Neural progenitor cell (in vitro differentiated cells): ENCODE data around the gene COL13A1. TPM values are rescaled to one million over a fixed set of nuclear protein-coding genes. Genes with fewer than 3 reads are reported as not detected.

Experiments
- DNase-seq: peaks from one replicate; pipeline ENCODE4 v3.0.0-alpha.2; 2016; ENCODE audit warnings: low spot score
- H2AFZ ChIP-seq: fragments of 200-600 bp; sonication (generic); replicated peaks from 2 replicates; pipeline ENCODE4 v1.6.1; 2016; ENCODE audit warnings: antibody characterized with exemption
- H3F3A ChIP-seq: fragments of 200-600 bp; sonication (generic); 2 replicates; pipeline ENCODE4 v1.6.1; 2016; ENCODE audit warnings: antibody characterized with exemption, low read depth
- H3K27ac ChIP-seq: fragments of 200-600 bp; sonication (generic); 2 replicates; pipeline ENCODE4 v1.5.1; 2016; ENCODE audit warnings: mild to moderate bottlenecking
- H3K27me3 ChIP-seq: fragments of 200-600 bp; sonication (generic); 2 replicates; pipeline ENCODE4 v1.6.1; 2016; ENCODE audit warnings: mild to moderate bottlenecking, moderate library complexity
- H3K36me3 ChIP-seq: fragments of 200-600 bp; sonication (generic); 2 replicates; pipeline ENCODE4 v1.5.1; 2016
- H3K4me1 ChIP-seq: fragments of 200-600 bp; sonication (generic); 2 replicates; pipeline ENCODE4 v1.6.1; 2016; ENCODE audit warnings: mixed run types
- H3K4me2 ChIP-seq: fragments of 200-600 bp; sonication (generic); 2 replicates; pipeline ENCODE4 v1.6.1; 2016
- H3K4me3 ChIP-seq: fragments of 200-600 bp; sonication (generic); 2 replicates; pipeline ENCODE4 v1.5.1; 2016
- H3K79me2 ChIP-seq: fragments of 200-600 bp; sonication (generic); 2 replicates; pipeline ENCODE4 v1.6.1; 2016; ENCODE audit warnings: low read depth
- H3K9ac ChIP-seq: fragments of 200-600 bp; sonication (generic); 2 replicates; pipeline ENCODE4 v1.6.1; 2016
- H3K9me3 ChIP-seq: fragments of 200-600 bp; sonication (generic); 2 replicates; pipeline ENCODE4 v1.5.1; 2016; ENCODE audit warnings: low read depth
- H4K20me1 ChIP-seq: fragments of 200-600 bp; sonication (generic); 2 replicates; pipeline ENCODE4 v1.6.1; 2016; ENCODE audit warnings: low read depth
- H3K27ac Mint-ChIP-seq: 3 replicates; pipeline ENCODE4 v1.8.0; 2021; ENCODE audit warnings: mixed read lengths
- H3K27me3 Mint-ChIP-seq: 2 replicates; pipeline ENCODE4 v1.8.0; 2022; ENCODE audit warnings: low read depth, mild to moderate bottlenecking, inconsistent platforms, moderate library complexity, mixed read lengths; ENCODE audit not compliant: insufficient read depth
- H3K36me3 Mint-ChIP-seq: 3 replicates; pipeline ENCODE4 v1.8.0; 2021; ENCODE audit warnings: mixed read lengths
- H3K4me1 Mint-ChIP-seq: 3 replicates; pipeline ENCODE4 v1.8.0; 2021; ENCODE audit warnings: mixed read lengths
- H3K4me3 Mint-ChIP-seq: 3 replicates; pipeline ENCODE4 v1.8.0; 2021; ENCODE audit warnings: mild to moderate bottlenecking, moderate library complexity, mixed read lengths
- H3K9me3 Mint-ChIP-seq: 3 replicates; pipeline ENCODE4 v1.8.0; 2020; ENCODE audit warnings: mixed read lengths
- CTCF ChIP-seq: fragments of 200-600 bp; sonication (generic); IDR thresholded peaks from 2 replicates; pipeline ENCODE4 v1.5.1; 2017; ENCODE audit warnings: antibody characterized with exemption, mild to moderate bottlenecking
- EZH2 ChIP-seq: fragments of 200-600 bp; sonication (generic); IDR thresholded peaks from 2 replicates; pipeline ENCODE4 v1.6.1; 2017; ENCODE audit warnings: antibody characterized with exemption, mild to moderate bottlenecking, moderate library complexity
- EZH2phosphoT487 ChIP-seq: fragments of 200-600 bp; sonication (generic); IDR thresholded peaks from 2 replicates; pipeline ENCODE4 v1.6.1; 2017; ENCODE audit warnings: antibody characterized with exemption
- total RNA-seq: library from RNA; depleted of rRNA; stranded (reverse); fragments of >200 nt; gene quantifications from 2 replicates; pipeline ENCODE4 v1.2.3, GENCODE V29; 2015; ENCODE audit warnings: low replicate concordance

COL13A1 gene
- total RNA-seq, 1 donor from 2014 or later: 1.3 TPM

- Mint-ChIP-seq H3K27me3 (peaks cover 7% of the 10 kb centered on the region), H3K36me3 (no peaks in the 10 kb centered on the region), H3K4me1 (peaks cover 21% of the 10 kb centered on the region), H3K27ac (peak overlapping the region; percentile 94), H3K9me3 (no peaks in the 10 kb centered on the region), H3K4me3 (peak overlapping the region; percentile 28)
- H3K27me3 ChIP-seq: no peaks in the 10 kb centered on the region
- H3K79me2 ChIP-seq: no peaks in the 10 kb centered on the region
- no peaks in the 10 kb centered on the region for H3K36me3 ChIP-seq
- peak overlapping the region; percentile 68 for H3K4me2 ChIP-seq
- H3K9ac ChIP-seq: no peak overlapping the region
- H3K4me3 ChIP-seq: peak overlapping the region; percentile 23
- peak overlapping the region; percentile 94 for H3K27ac ChIP-seq
- no peaks in the 10 kb centered on the region for H3K9me3 ChIP-seq
- no peak overlapping the region for H2AFZ ChIP-seq
- peaks cover 34% of the 10 kb centered on the region for H3K4me1 ChIP-seq
- peak; percentile 71 for DNase-seq
- no peaks in the 10 kb centered on the region for H4K20me1 ChIP-seq
- peaks cover 38% of the 10 kb centered on the region for H3F3A ChIP-seq
- TF ChIP-seq EZH2phosphoT487 (no peak), EZH2 (no peak), CTCF (no peak)
Measured at GRCh38 chr10:69952069-69952800, 150.5 kb downstream of the COL13A1 start.

- Histone ChIP-seq H3K27ac (peak overlapping the region; percentile 94), H3K4me1 (peaks cover 34% of the 10 kb centered on the region), H3K4me2 (peak overlapping the region; percentile 68), H3K79me2 (no peaks in the 10 kb centered on the region), H3F3A (peaks cover 38% of the 10 kb centered on the region), H3K36me3 (no peaks in the 10 kb centered on the region), H3K27me3 (no peaks in the 10 kb centered on the region), H3K9ac (no peak overlapping the region), H3K9me3 (no peaks in the 10 kb centered on the region), H4K20me1 (no peaks in the 10 kb centered on the region), H2AFZ (peak overlapping the region; percentile 9), H3K4me3 (peak overlapping the region; percentile 23)
- Mint-ChIP-seq H3K9me3 (no peaks in the 10 kb centered on the region), H3K27ac (peak overlapping the region; percentile 94), H3K4me1 (peaks cover 20% of the 10 kb centered on the region), H3K27me3 (peaks cover 11% of the 10 kb centered on the region), H3K36me3 (no peaks in the 10 kb centered on the region), H3K4me3 (peak overlapping the region; percentile 28)
- peak; percentile 87 for DNase-seq
- no peak for TF ChIP-seq EZH2
- no peak for TF ChIP-seq CTCF
- peak; percentile 71 for TF ChIP-seq EZH2phosphoT487
Measured at GRCh38 chr10:69952821-69953221, 151.1 kb downstream of the COL13A1 start.

GRCh38 chr10:69953851-69954250 is 152.1 kb downstream of the COL13A1 start:
- no peaks in the 10 kb centered on the region for H4K20me1 ChIP-seq
- Mint-ChIP-seq H3K27ac (peak overlapping the region; percentile 58), H3K36me3 (peaks cover 2% of the 10 kb centered on the region), H3K4me3 (no peak overlapping the region), H3K9me3 (no peaks in the 10 kb centered on the region), H3K4me1 (peaks cover 20% of the 10 kb centered on the region), H3K27me3 (peaks cover 9% of the 10 kb centered on the region)
- H3K4me1 ChIP-seq: peaks cover 34% of the 10 kb centered on the region
- no peak overlapping the region for H3K9ac ChIP-seq
- peaks cover 38% of the 10 kb centered on the region for H3F3A ChIP-seq
- no peaks in the 10 kb centered on the region for H3K9me3 ChIP-seq
- H3K27me3 ChIP-seq: no peaks in the 10 kb centered on the region
- H2AFZ ChIP-seq: no peak overlapping the region
- TF ChIP-seq EZH2phosphoT487 (no peak), CTCF (no peak), EZH2 (no peak)
- no peak for DNase-seq
- H3K27ac ChIP-seq: peak overlapping the region; percentile 94
- H3K4me3 ChIP-seq: no peak overlapping the region
- no peaks in the 10 kb centered on the region for H3K79me2 ChIP-seq
- H3K36me3 ChIP-seq: no peaks in the 10 kb centered on the region
- peak overlapping the region; percentile 68 for H3K4me2 ChIP-seq
